Spleen (tissue), 7 donors: ENCODE data around the gene MYOF.

Source experiments
- CTCF ChIP-seq, 11 experiments: fragments of 200-600 bp in 7 of 11; fragments of 450-650 bp in 4 of 11; sonication (generic) in 4 of 11; IDR thresholded peaks in 8 of 11; conservative IDR thresholded peaks in 3 of 11; 1 replicate in 7 of 11; 2 replicates in 4 of 11; pipeline versions ENCODE4 v1.4.0 to v1.8.0; 2016 to 2021; ENCODE audit warnings: antibody characterized with exemption in 11 of 11, inconsistent platforms in 4 of 11, mild to moderate bottlenecking in 1 of 11
- POLR2A ChIP-seq, 3 donors: fragments of 450-650 bp; IDR thresholded peaks; one replicate each; pipeline ENCODE4 v1.5.1; 2017; ENCODE audit warnings: antibody characterized with exemption in 3 of 3, mild to moderate bottlenecking in 1 of 3
- POLR2AphosphoS5 ChIP-seq, 3 donors: sonication (generic); formaldehyde crosslinking; IDR thresholded peaks; one replicate each; pipeline ENCODE4 v1.5.1; 2017; ENCODE audit warnings: antibody characterized with exemption in 3 of 3
- donor health status: DM: no; HTN: no; CAD: no; lungs with moderate emphysema.
- donor health status: DM: no; HTN: no; CAD: no.
- donor health status: DM: no; HTN: no; CAD: no.

GRCh38 chr10:93261961-93262610 is 220.0 kb downstream of the MYOF start:
- no peak for TF ChIP-seq POLR2A (IDR thresholded peaks at IDR 0.05)
- no peak for TF ChIP-seq CTCF (IDR thresholded peaks at IDR 0.05 in 8 of 11, conservative IDR thresholded peaks at IDR 0.05 in 3 of 11)
- TF ChIP-seq POLR2AphosphoS5 (IDR thresholded peaks at IDR 0.05): no peak
